ENCODE measurements around the gene B4GALT5.

Gene B4GALT5

GRCh38 chr20:49592120-49592519 lies 121.6 kb downstream of the B4GALT5 start:
- no peak overlapping the region for H3K27ac ChIP-seq (ENCODE audit: low read length)
- no peaks in the 10 kb centered on the region for H3K27me3 ChIP-seq (ENCODE audit: control insufficient read depth, insufficient read depth, low read length)
- no peaks in the 10 kb centered on the region for H3K4me1 ChIP-seq (ENCODE audit: control insufficient read depth, low read depth, low read length)
- H3K9ac ChIP-seq (ENCODE audit: low read length): no peak overlapping the region
- H3K9me3 ChIP-seq (ENCODE audit: control insufficient read depth, low read depth, low read length): no peaks in the 10 kb centered on the region
- no peaks in the 10 kb centered on the region for H3K36me3 ChIP-seq (ENCODE audit: control insufficient read depth, low read depth, low read length)
- no peak overlapping the region for H3K4me3 ChIP-seq (ENCODE audit: low read length)

GRCh38 chr20:49591217-49591865 lies 122.3 kb downstream of the B4GALT5 start:
- Histone ChIP-seq H3K9ac (ENCODE audit: low read length) (no peak overlapping the region), H3K4me3 (ENCODE audit: low read length) (no peak overlapping the region), H3K27me3 (ENCODE audit: control insufficient read depth, insufficient read depth, low read length) (no peaks in the 10 kb centered on the region), H3K27ac (ENCODE audit: low read length) (no peak overlapping the region), H3K4me1 (ENCODE audit: control insufficient read depth, low read depth, low read length) (no peaks in the 10 kb centered on the region), H3K9me3 (ENCODE audit: control insufficient read depth, low read depth, low read length) (no peaks in the 10 kb centered on the region), H3K36me3 (ENCODE audit: control insufficient read depth, low read depth, low read length) (no peaks in the 10 kb centered on the region)

- H3K36me3 ChIP-seq (ENCODE audit: control insufficient read depth, low read depth, low read length): no peaks in the 10 kb centered on the region
- H3K4me1 ChIP-seq (ENCODE audit: control insufficient read depth, low read depth, low read length): no peaks in the 10 kb centered on the region
- H3K27me3 ChIP-seq (ENCODE audit: control insufficient read depth, insufficient read depth, low read length): no peaks in the 10 kb centered on the region
- H3K9ac ChIP-seq (ENCODE audit: low read length): no peak overlapping the region
- no peak overlapping the region for H3K4me3 ChIP-seq (ENCODE audit: low read length)
- no peaks in the 10 kb centered on the region for H3K9me3 ChIP-seq (ENCODE audit: control insufficient read depth, low read depth, low read length)
- H3K27ac ChIP-seq (ENCODE audit: low read length): no peak overlapping the region
Measured at GRCh38 chr20:49590163-49591017, 123.3 kb downstream of the B4GALT5 start.

DNA sequence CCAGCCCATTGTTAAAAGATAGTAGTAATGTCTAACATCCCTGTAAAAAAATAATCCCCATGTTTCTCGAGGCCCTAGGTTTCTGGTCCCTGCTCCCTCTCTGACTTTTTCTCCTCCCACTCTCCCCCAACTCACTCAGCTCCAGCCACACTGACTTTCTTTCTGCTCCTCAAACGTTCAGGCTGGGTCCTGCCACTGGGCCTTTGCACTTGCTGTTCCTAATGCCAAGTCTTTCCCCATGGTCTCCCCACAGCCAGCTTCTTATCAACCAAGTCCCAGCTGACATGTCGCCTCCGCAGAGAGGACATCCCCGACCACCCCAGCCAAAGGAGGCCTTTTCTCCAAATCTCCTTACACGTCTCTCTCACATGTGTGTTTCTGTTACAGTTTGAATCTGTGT lies 123.9 kb downstream of the B4GALT5 start:
- Histone ChIP-seq H3K36me3 (ENCODE audit: control insufficient read depth, low read depth, low read length) (no peaks in the 10 kb centered on the region), H3K9ac (ENCODE audit: low read length) (no peak overlapping the region), H3K4me1 (ENCODE audit: control insufficient read depth, low read depth, low read length) (no peaks in the 10 kb centered on the region), H3K9me3 (ENCODE audit: control insufficient read depth, low read depth, low read length) (no peaks in the 10 kb centered on the region), H3K27me3 (ENCODE audit: control insufficient read depth, insufficient read depth, low read length) (no peaks in the 10 kb centered on the region), H3K4me3 (ENCODE audit: low read length) (no peak overlapping the region), H3K27ac (ENCODE audit: low read length) (no peak overlapping the region)

GRCh38 chr20:49587111-49587570 lies 126.5 kb downstream of the B4GALT5 start:
- no peaks in the 10 kb centered on the region for H3K4me1 ChIP-seq (ENCODE audit: control insufficient read depth, low read depth, low read length)
- no peaks in the 10 kb centered on the region for H3K27me3 ChIP-seq (ENCODE audit: control insufficient read depth, insufficient read depth, low read length)
- H3K9ac ChIP-seq (ENCODE audit: low read length): no peak overlapping the region
- H3K27ac ChIP-seq (ENCODE audit: low read length): no peak overlapping the region
- H3K9me3 ChIP-seq (ENCODE audit: control insufficient read depth, low read depth, low read length): no peaks in the 10 kb centered on the region
- no peak overlapping the region for H3K4me3 ChIP-seq (ENCODE audit: low read length)
- H3K36me3 ChIP-seq (ENCODE audit: control insufficient read depth, low read depth, low read length): no peaks in the 10 kb centered on the region

DNA sequence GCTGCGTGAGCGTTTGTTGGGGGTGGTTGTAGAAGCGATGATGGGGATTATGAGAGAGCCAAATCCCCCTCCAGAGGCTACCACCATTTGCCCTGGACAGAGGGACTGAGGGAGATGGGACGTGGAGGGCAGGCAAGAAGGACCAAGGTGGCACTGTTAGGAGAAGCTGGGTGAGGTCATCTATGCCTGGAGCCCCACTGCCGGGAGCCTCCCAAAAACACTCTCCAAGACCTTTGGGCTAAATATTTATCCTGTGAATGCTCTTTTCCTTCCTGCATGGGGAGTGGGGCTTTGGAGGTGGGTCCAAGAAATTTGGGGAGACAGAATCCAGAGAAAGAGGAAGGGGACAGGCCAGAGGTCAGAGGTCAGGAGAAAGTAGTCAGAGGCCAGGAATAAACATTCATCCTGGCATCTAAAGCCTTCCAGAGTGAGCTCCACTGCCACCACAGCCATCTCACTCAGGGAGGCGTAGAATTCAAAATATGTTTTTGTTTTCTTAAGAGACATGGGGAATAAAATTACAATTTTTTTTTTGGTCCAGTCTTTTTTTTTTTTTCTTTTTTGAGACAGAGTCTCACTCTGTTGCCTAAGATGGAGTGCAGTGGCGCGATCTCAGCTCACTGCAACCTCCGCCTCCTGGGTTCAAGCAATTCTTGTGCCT lies 128.0 kb downstream of the B4GALT5 start:
- H3K9ac ChIP-seq (ENCODE audit: low read length): no peak overlapping the region
- H3K9me3 ChIP-seq (ENCODE audit: control insufficient read depth, low read depth, low read length): no peaks in the 10 kb centered on the region
- no peaks in the 10 kb centered on the region for H3K27me3 ChIP-seq (ENCODE audit: control insufficient read depth, insufficient read depth, low read length)
- no peaks in the 10 kb centered on the region for H3K4me1 ChIP-seq (ENCODE audit: control insufficient read depth, low read depth, low read length)
- no peak overlapping the region for H3K4me3 ChIP-seq (ENCODE audit: low read length)
- no peak overlapping the region for H3K27ac ChIP-seq (ENCODE audit: low read length)
- no peaks in the 10 kb centered on the region for H3K36me3 ChIP-seq (ENCODE audit: control insufficient read depth, low read depth, low read length)

- Histone ChIP-seq H3K27me3 (ENCODE audit: control insufficient read depth, insufficient read depth, low read length) (no peaks in the 10 kb centered on the region), H3K4me3 (ENCODE audit: low read length) (no peak overlapping the region), H3K4me1 (ENCODE audit: control insufficient read depth, low read depth, low read length) (peaks cover 5% of the 10 kb centered on the region), H3K9ac (ENCODE audit: low read length) (no peak overlapping the region), H3K9me3 (ENCODE audit: control insufficient read depth, low read depth, low read length) (no peaks in the 10 kb centered on the region), H3K36me3 (ENCODE audit: control insufficient read depth, low read depth, low read length) (no peaks in the 10 kb centered on the region), H3K27ac (ENCODE audit: low read length) (no peak overlapping the region)
Measured at GRCh38 chr20:49584418-49585382, 129.0 kb downstream of the B4GALT5 start.

GRCh38 chr20:49583669-49584417 lies 129.8 kb downstream of the B4GALT5 start:
- Histone ChIP-seq H3K27ac (ENCODE audit: low read length) (no peak overlapping the region), H3K4me1 (ENCODE audit: control insufficient read depth, low read depth, low read length) (peaks cover 5% of the 10 kb centered on the region), H3K9ac (ENCODE audit: low read length) (no peak overlapping the region), H3K36me3 (ENCODE audit: control insufficient read depth, low read depth, low read length) (no peaks in the 10 kb centered on the region), H3K9me3 (ENCODE audit: control insufficient read depth, low read depth, low read length) (no peaks in the 10 kb centered on the region), H3K27me3 (ENCODE audit: control insufficient read depth, insufficient read depth, low read length) (no peaks in the 10 kb centered on the region), H3K4me3 (ENCODE audit: low read length) (no peak overlapping the region)

- H3K4me1 ChIP-seq (ENCODE audit: control insufficient read depth, low read depth, low read length): peaks cover 5% of the 10 kb centered on the region
- H3K27me3 ChIP-seq (ENCODE audit: control insufficient read depth, insufficient read depth, low read length): no peaks in the 10 kb centered on the region
- H3K9ac ChIP-seq (ENCODE audit: low read length): no peak overlapping the region
- H3K4me3 ChIP-seq (ENCODE audit: low read length): no peak overlapping the region
- no peak overlapping the region for H3K27ac ChIP-seq (ENCODE audit: low read length)
- no peaks in the 10 kb centered on the region for H3K36me3 ChIP-seq (ENCODE audit: control insufficient read depth, low read depth, low read length)
- no peaks in the 10 kb centered on the region for H3K9me3 ChIP-seq (ENCODE audit: control insufficient read depth, low read depth, low read length)
Measured at GRCh38 chr20:49583343-49583668, 130.4 kb downstream of the B4GALT5 start.

All from iPS-18a (cell line).